Activated naive CD8-positive, alpha-beta T cell treated with anti-CD3 and anti-CD28 coated beads for 36 hours (primary cell): Measurements from ENCODE around the gene SHQ1. TPM values are rescaled to one million over a fixed set of nuclear protein-coding genes. Genes with fewer than 3 reads are reported as not detected.
"Not testable (repeated sequence)": the region's sequence is repeated elsewhere in the genome, so short reads cannot be mapped to it uniquely, and the experiment has no call there.

Experiments used
- DNase-seq: peaks from one replicate; pipeline ENCODE4 v3.0.0; 2021
- H3K27ac Mint-ChIP-seq: one replicate; pipeline ENCODE4 v1.8.0; 2022; ENCODE audit warnings: mild to moderate bottlenecking, moderate library complexity, mixed read lengths
- H3K27me3 Mint-ChIP-seq: one replicate; pipeline ENCODE4 v1.8.0; 2022; ENCODE audit warnings: mild to moderate bottlenecking, mixed read lengths
- H3K36me3 Mint-ChIP-seq: one replicate; pipeline ENCODE4 v1.8.0; 2021; ENCODE audit warnings: mild to moderate bottlenecking, mixed read lengths
- H3K4me1 Mint-ChIP-seq: one replicate; pipeline ENCODE4 v1.8.0; 2021; ENCODE audit warnings: mixed read lengths
- H3K4me3 Mint-ChIP-seq: one replicate; pipeline ENCODE4 v1.8.0; 2022; ENCODE audit warnings: mild to moderate bottlenecking, moderate library complexity, mixed read lengths
- H3K9me3 Mint-ChIP-seq: one replicate; pipeline ENCODE4 v1.8.0; 2022; ENCODE audit warnings: mixed read lengths
- total RNA-seq, 2 experiments: library from RNA; stranded (reverse); gene quantifications; one replicate each; pipeline ENCODE4 v1.2.3, GENCODE V29; 2021

The SHQ1 gene
- total RNA-seq, 2 experiments from 2014 or later: 38.9 to 40.0 TPM

DNA sequence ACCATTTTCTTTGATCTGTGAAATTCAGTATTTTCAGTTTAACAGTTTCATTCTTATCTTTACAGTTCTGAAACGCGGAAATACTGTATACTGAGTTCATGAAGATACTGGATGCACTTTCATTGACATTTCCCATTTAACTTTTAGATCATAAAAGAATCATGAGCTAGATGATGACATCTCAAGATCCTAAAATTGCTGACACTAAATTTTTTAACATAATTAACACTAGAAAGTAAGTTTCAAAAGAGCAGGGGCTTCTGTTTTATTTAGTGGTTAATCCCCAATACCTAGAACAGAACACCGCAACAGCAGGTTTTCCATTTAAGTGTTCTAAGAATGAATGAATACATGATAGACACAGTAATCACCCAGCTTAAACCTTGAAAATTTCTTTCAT, 54.2 kb downstream of the SHQ1 start:
- peaks cover 31% of the 10 kb centered on the region for H3K4me1 Mint-ChIP-seq
- no peak for DNase-seq
- H3K27ac Mint-ChIP-seq: no peak overlapping the region
- no peaks in the 10 kb centered on the region for H3K9me3 Mint-ChIP-seq
- H3K4me3 Mint-ChIP-seq: no peak overlapping the region
- H3K36me3 Mint-ChIP-seq: peaks cover 61% of the 10 kb centered on the region
- no peaks in the 10 kb centered on the region for H3K27me3 Mint-ChIP-seq

DNA sequence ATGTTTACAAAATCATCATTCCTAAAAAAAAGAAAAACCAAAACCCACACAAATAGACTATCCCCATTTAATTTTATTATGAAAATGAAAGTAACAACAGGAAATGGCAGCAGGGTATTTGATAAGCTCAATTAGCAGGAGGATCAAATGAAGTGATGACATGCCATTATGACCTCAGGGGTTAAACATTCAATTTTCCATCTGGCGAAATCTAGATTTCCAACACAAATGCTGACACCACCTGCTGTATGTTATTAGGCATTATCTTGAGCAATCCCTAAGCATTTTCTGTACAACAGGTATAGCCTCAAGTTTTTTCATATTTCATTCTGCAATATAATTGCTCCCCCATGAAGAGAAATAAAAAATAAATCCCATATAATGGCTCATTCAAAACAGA, 57.1 kb downstream of the SHQ1 start:
- DNase-seq: no peak
- Mint-ChIP-seq H3K27me3 (no peaks in the 10 kb centered on the region), H3K9me3 (no peaks in the 10 kb centered on the region), H3K4me3 (no peak overlapping the region), H3K4me1 (peaks cover 20% of the 10 kb centered on the region), H3K36me3 (peaks cover 45% of the 10 kb centered on the region), H3K27ac (no peak overlapping the region)

DNA sequence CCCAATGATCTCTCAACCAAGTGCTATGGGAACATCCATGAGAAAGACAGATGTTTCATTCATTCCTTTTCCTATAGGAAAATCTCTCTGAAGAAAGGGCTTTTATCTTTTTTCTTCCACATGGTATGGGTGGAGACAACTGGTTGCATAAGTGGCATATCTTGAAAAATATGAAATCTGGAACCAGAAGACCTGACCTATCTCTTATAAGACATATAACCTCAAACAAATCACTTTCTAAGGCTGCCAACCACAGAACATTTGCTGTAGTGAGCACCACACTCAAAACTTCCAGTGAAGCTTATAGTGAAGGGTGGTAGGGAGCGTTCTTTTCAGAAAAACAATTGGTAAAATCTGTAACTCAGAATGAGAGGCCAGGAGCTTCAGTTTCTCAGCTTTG, 58.5 kb downstream of the SHQ1 start:
- H3K36me3 Mint-ChIP-seq: peaks cover 35% of the 10 kb centered on the region
- no peaks in the 10 kb centered on the region for H3K9me3 Mint-ChIP-seq
- H3K4me1 Mint-ChIP-seq: peaks cover 20% of the 10 kb centered on the region
- H3K27me3 Mint-ChIP-seq: no peaks in the 10 kb centered on the region
- no peak overlapping the region for H3K27ac Mint-ChIP-seq
- DNase-seq: no peak
- H3K4me3 Mint-ChIP-seq: no peak overlapping the region

DNA sequence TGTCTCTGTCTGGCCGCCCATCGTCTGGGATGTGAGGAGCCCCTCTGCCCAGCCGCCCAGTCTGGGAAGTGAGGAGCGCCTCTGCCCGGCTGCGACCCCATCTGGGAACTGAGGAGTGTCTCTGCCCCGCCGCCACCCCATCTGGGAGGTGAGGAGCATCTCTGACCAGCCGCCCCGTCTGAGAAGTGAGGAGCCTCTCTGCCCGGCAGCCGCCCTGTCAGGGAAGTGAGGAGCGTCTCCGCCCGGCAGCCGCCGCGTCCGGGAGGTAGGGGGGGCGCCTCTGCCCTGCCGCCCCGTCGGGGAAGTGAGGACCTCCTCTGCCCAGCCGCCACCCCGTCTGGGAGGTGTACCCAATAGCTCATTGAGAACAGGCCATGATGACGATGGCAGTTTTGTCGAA, 60.0 kb downstream of the SHQ1 start:
- not testable (repeated sequence) for H3K9me3 Mint-ChIP-seq, DNase-seq, H3K4me3 Mint-ChIP-seq, H3K27ac Mint-ChIP-seq, H3K27me3 Mint-ChIP-seq
- peaks cover 29% of the 10 kb centered on the region for H3K36me3 Mint-ChIP-seq
- H3K4me1 Mint-ChIP-seq: peaks cover 11% of the 10 kb centered on the region

DNA sequence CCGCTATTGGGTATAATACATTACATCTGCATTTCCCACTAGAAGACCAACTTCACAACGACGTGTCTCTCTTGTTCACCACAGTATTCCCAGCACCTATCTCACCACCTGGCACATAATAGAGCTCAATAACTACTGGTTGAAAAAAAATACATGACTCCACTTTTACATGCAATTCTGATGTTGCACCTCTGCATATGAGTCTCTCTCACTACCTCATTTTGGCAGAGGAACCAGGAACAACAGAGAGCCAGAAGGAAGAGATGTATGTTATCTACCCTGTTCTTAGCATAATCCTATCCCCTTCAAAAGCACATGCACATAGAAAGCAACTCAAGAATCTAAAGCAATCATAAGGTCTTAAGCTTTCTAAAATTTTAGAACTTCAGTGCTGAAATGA, 61.6 kb downstream of the SHQ1 start:
- peaks cover 24% of the 10 kb centered on the region for H3K36me3 Mint-ChIP-seq
- DNase-seq: no peak
- H3K9me3 Mint-ChIP-seq: no peaks in the 10 kb centered on the region
- no peak overlapping the region for H3K27ac Mint-ChIP-seq
- H3K27me3 Mint-ChIP-seq: no peaks in the 10 kb centered on the region
- peaks cover 11% of the 10 kb centered on the region for H3K4me1 Mint-ChIP-seq
- H3K4me3 Mint-ChIP-seq: no peak overlapping the region

DNA sequence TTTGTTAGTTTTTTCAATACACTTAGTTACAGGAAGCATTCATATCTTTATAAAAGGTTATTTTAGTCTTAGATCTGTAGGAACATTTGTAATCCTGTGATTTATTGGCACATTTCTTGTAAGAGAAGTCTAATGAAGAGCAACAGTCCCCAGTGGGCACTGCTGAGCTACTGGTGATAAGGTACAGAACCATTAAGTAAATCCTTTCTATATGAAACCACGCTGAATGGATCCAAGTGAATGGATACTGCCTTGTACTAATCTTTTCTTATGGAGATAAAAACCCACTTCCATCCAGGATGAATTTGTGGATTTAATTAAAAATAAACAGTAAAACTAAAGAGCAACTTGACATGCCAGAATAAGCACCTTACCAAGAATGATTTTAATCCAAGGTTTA, 64.0 kb downstream of the SHQ1 start:
- no peak overlapping the region for H3K27ac Mint-ChIP-seq

DNA sequence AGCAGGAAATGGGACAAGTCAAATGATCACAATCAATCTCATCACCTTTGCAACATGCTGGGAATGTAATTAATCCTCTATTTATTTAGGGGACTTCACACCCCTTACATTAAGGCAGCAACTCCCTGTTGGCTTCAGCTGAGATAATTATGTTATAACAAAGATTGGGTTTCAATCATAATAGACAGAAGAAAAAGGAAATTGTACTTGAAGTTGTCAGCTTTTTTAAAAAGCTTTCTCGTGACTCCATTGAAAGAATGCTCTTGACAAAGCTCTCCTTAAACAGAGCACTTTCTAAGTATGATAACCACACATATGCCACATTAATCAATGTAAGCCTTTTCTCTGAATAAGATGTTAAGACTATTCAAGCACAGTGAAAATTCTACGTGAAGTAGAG, 65.7 kb downstream of the SHQ1 start:
- H3K4me3 Mint-ChIP-seq: no peak overlapping the region
- no peak for DNase-seq
- H3K9me3 Mint-ChIP-seq: no peaks in the 10 kb centered on the region
- no peak overlapping the region for H3K27ac Mint-ChIP-seq
- H3K27me3 Mint-ChIP-seq: no peaks in the 10 kb centered on the region
- peaks cover 2% of the 10 kb centered on the region for H3K4me1 Mint-ChIP-seq
- peaks cover 21% of the 10 kb centered on the region for H3K36me3 Mint-ChIP-seq

More for the DNA sequence above, 64.0 kb downstream of the SHQ1 start:
- no peak for DNase-seq
- Mint-ChIP-seq H3K4me1 (peaks cover 2% of the 10 kb centered on the region), H3K4me3 (no peak overlapping the region), H3K27me3 (no peaks in the 10 kb centered on the region), H3K9me3 (no peaks in the 10 kb centered on the region), H3K36me3 (peaks cover 11% of the 10 kb centered on the region)

DNA sequence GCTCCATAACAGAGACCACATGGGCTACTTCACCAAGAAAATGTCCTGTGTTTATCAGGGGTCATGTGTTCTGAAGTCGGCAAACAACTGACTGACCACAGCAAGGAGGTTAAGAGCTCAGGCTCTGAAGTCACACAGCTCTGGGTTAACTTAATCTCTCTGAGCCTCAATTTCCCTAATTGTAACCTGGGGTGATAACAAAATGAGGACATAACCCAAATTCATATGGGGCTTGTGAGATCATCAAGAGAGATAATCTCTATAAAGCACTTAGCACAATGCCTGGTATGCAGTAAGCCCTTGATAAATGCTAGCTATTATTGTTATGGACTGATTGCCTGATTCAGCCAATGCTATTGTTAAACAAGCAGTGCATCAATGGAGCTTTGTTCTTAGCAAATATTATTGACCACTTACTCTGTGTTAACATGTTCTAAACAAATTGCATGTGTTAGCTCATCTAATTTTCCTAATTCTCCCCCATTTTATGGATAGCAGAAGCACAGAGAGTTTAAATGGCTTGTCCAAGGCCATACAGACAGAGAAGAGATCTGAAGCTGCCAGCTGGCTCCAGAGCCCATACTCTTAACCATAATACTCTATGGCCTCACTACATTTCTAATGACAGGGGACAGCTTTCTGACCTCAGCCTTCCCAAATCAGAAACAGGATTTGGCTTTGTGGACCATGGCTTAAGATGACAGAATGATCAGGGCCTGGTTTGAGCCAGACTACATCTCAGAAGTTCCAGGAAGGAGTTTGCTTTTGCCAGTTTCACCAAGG, 78.3 kb downstream of the SHQ1 start:
- H3K27me3 Mint-ChIP-seq: no peaks in the 10 kb centered on the region
- peaks cover 2% of the 10 kb centered on the region for H3K4me1 Mint-ChIP-seq
- no peak for DNase-seq
- no peak overlapping the region for H3K4me3 Mint-ChIP-seq
- peaks cover 26% of the 10 kb centered on the region for H3K36me3 Mint-ChIP-seq
- H3K9me3 Mint-ChIP-seq: no peaks in the 10 kb centered on the region
- no peak overlapping the region for H3K27ac Mint-ChIP-seq

DNA sequence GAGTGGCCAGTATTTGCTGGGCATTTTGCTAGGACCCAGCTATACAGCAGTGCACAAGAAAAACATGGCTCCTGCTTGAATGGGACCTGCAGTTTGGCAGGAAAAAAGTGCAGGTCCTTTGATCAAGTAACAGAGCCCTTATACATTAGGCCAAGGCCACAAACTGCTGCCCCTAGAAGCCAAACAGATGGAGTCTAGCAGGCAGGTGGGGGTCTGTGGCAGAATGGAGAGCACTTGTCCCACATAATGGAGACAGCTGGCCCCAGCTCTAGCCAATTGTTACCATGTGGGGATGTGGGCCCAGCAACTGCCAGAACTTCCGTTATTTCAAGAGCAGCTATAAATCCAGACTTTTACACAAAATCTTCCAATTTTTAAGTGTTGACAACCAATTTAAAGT, 79.3 kb downstream of the SHQ1 start:
- H3K9me3 Mint-ChIP-seq: no peaks in the 10 kb centered on the region

DNA sequence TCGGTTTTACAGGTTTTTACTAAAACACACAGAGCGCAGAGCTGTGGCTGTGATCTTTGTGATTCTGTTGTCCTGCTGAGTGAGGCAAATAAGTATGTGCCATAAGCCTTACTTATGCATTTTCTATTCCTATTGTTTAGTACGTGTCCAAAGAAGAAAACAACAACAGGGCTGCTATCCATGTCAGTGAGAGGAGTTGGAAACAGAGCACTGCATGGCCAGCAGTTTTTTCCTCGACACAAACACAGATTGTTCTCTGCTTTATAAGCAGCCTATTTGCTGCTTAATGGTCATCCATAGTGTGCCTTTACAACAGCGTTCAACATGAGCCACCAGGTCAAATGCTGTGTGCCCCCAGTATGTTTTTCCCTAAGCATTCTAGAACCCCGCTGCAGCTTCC, 79.8 kb downstream of the SHQ1 start:
- H3K4me1 Mint-ChIP-seq: peaks cover 11% of the 10 kb centered on the region
- no peak overlapping the region for H3K27ac Mint-ChIP-seq
- no peaks in the 10 kb centered on the region for H3K9me3 Mint-ChIP-seq
- no peak for DNase-seq
- peaks cover 30% of the 10 kb centered on the region for H3K36me3 Mint-ChIP-seq
- H3K27me3 Mint-ChIP-seq: no peaks in the 10 kb centered on the region
- no peak overlapping the region for H3K4me3 Mint-ChIP-seq

More for the DNA sequence above, 79.3 kb downstream of the SHQ1 start:
- H3K27ac Mint-ChIP-seq: no peak overlapping the region
- peaks cover 7% of the 10 kb centered on the region for H3K4me1 Mint-ChIP-seq
- H3K36me3 Mint-ChIP-seq: peaks cover 30% of the 10 kb centered on the region
- H3K4me3 Mint-ChIP-seq: no peak overlapping the region
- DNase-seq: no peak
- no peaks in the 10 kb centered on the region for H3K27me3 Mint-ChIP-seq

DNA sequence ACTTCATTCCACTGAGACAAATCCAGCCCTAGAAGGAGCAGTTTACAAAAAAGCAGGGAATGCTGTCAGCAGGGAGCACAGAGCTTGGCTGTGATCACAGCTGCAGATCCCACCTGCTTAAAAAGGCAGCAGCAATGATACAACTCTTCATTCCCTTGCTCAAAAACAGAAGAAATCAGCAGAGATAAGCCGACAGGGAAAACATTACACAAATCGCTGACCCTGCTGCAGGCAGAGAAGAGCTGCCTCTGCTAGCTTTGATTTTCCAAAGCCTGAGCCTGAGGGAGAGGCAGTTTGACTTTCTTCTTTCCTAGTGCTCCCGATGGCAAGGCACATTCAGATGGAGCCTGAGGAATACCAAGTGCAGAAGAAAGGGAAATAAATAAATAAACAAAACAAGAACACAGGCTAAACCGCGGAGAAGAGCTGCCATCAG, 80.2 kb downstream of the SHQ1 start:
- Mint-ChIP-seq H3K36me3 (peaks cover 32% of the 10 kb centered on the region), H3K4me3 (no peak overlapping the region), H3K27me3 (no peaks in the 10 kb centered on the region), H3K9me3 (no peaks in the 10 kb centered on the region), H3K4me1 (peaks cover 11% of the 10 kb centered on the region), H3K27ac (no peak overlapping the region)
- DNase-seq: no peak

DNA sequence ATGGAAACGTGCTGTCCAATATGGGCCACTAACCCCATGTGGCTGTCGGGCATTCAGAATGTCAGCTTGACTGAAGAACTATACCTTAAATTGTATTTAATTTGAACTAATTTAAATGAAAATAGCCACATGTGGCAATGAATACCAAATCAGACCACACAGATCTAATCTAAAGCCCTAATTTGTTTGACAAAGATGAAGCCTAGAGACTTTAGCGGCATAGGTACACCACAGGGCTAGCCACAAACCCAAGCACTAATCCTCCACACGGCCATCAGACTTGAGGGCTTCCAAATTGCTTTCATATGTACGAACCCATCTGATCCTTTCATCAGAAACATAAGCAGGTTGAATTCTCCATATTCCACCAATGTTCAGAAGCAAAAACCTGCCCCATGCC, 81.4 kb downstream of the SHQ1 start:
- Mint-ChIP-seq H3K36me3 (peaks cover 43% of the 10 kb centered on the region), H3K27ac (no peak overlapping the region), H3K4me3 (no peak overlapping the region), H3K9me3 (no peaks in the 10 kb centered on the region), H3K27me3 (no peaks in the 10 kb centered on the region), H3K4me1 (peaks cover 14% of the 10 kb centered on the region)
- no peak for DNase-seq

DNA sequence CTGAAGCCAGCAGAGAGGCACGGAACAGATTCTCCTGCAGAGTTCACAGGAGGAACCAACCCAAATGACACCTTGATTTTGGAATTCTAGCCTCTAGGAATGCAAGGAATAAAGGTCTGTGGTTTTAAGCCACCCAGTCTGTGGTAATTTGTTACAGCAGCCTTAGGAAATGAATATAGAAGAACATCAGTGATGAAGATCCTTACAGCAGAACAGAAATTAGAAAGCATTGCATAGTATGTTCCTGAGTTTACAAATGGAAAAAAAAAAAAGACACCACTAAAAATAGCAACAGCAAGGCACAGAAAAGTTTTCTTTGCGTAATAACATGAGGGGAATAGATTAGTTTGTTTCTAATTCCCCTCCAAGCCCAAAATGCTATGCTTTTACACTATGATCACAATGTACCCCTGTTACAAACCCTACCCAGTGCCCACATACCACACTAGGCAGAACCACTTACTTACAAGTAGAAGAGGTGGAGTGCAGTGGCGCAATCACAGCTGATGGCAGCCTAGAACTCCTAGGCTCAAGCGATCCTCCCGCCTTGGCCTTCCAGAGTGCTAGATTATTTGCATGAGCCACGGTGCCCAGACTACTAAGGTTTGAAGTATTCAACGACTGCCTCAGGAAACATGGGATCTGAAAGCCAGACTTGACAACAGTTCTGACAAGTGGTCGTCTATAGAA, 84.3 kb downstream of the SHQ1 start:
- H3K27ac Mint-ChIP-seq: no peak overlapping the region
- no peak for DNase-seq
- H3K4me3 Mint-ChIP-seq: no peak overlapping the region
- H3K36me3 Mint-ChIP-seq: peaks cover 47% of the 10 kb centered on the region
- no peaks in the 10 kb centered on the region for H3K9me3 Mint-ChIP-seq
- H3K4me1 Mint-ChIP-seq: peaks cover 28% of the 10 kb centered on the region
- H3K27me3 Mint-ChIP-seq: no peaks in the 10 kb centered on the region

DNA sequence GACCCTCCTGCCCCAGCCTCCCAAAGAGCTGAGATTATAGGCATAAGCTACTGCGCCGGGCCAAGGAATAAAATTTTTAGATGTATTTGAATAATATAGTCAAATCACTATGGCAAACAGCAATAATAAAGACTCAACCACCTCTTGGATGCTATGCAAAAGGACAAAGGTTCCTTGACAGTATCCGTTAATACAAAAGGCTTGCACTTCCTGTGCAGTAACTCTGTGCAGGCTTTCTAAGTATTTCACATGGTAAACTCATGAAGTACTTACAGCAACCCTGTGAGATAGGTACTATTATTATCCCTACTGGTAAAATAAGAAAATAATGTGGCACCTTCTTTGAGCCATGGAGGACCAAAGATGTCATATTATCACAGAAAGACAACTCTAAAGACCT, 86.8 kb downstream of the SHQ1 start:
- DNase-seq: no peak
- Mint-ChIP-seq H3K27ac (no peak overlapping the region), H3K4me3 (no peak overlapping the region), H3K9me3 (peaks cover 2% of the 10 kb centered on the region), H3K4me1 (peaks cover 46% of the 10 kb centered on the region), H3K27me3 (no peaks in the 10 kb centered on the region), H3K36me3 (peaks cover 55% of the 10 kb centered on the region)

DNA sequence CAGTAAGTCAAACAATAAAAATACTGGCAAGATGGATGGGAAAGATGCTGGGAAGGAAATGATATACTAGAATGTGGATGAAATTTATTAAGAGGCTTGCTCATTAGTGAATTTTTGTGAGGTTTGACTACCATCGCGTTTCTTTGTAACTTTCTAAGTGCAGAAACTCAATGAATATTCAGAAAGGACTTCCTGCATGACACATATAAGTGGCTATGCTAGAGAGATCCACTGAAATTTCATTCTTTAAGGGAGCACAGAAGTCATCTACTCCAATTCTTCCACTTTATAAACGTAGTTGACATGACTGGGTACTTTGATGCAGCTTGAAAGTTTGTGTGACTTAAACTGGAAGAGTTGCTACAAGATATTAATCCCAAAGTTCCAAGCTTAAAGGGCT, 88.0 kb downstream of the SHQ1 start:
- Mint-ChIP-seq H3K27ac (no peak overlapping the region), H3K36me3 (peaks cover 52% of the 10 kb centered on the region), H3K27me3 (no peaks in the 10 kb centered on the region), H3K4me1 (peaks cover 51% of the 10 kb centered on the region), H3K4me3 (no peak overlapping the region), H3K9me3 (peaks cover 2% of the 10 kb centered on the region)
- DNase-seq: no peak

DNA sequence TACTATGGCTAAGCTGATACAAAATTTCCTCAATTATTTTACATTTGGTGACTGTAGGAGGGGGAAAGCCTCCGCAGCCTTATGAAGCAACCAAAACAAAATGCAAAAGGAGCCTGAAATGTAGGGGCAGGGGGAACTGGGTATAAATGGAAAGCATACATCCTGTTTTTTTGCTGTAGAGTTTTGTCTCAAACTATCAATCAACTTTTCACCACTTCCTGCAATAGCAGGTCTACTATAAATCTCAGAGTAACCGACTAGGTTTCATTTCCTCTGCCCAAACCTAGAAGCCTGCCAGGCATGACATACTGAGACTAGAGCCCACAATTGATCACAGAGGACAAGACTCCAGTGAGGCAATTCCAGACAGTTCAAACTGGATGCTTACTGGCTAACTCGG, 91.3 kb downstream of the SHQ1 start:
- H3K9me3 Mint-ChIP-seq: peaks cover 2% of the 10 kb centered on the region
- H3K27ac Mint-ChIP-seq: peak overlapping the region; percentile 89
- no peaks in the 10 kb centered on the region for H3K27me3 Mint-ChIP-seq
- peak; percentile 25 for DNase-seq
- H3K36me3 Mint-ChIP-seq: peaks cover 59% of the 10 kb centered on the region
- H3K4me3 Mint-ChIP-seq: peak overlapping the region; percentile 40
- H3K4me1 Mint-ChIP-seq: peaks cover 51% of the 10 kb centered on the region
